GM18909 (cell line): ENCODE measurements around the gene PADI2.

Experiments
- ATAC-seq: cut with Tn5 transposase; IDR thresholded peaks from one replicate; pipeline ENCODE4 v1.9.1; 2021; ENCODE audit warnings: mild to moderate bottlenecking; ENCODE audit not compliant: unreplicated experiment, poor library complexity

PADI2 gene

DNA sequence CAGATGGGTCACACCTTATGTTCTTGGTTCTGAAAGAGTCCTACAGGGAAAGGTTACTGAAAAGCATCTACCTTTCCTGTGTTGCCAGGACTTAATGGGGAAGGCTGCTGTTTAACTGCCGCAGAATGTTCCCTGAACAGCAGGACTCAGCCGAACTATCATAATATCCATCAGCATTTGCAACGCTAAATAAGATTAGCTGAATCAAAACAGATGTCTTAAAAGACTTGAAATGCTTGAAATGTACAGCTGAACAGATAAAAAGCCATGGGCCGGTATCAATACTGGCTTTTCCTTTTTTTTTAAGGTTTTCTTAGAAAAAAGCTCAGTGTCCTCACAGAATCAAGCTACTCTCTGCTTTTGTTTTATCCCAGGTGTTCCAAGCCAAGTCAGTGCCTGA is 87.8 kb downstream of the PADI2 start:
- no peak for ATAC-seq

- ATAC-seq = no peak
These were observed 89.0 kb downstream of the PADI2 start for GRCh38 chr1:17030206-17030605.

GRCh38 chr1:17028662-17029188 is 90.5 kb downstream of the PADI2 start:
- no peak for ATAC-seq

GRCh38 chr1:17027900-17028299 is 91.4 kb downstream of the PADI2 start:
- no peak for ATAC-seq

DNA sequence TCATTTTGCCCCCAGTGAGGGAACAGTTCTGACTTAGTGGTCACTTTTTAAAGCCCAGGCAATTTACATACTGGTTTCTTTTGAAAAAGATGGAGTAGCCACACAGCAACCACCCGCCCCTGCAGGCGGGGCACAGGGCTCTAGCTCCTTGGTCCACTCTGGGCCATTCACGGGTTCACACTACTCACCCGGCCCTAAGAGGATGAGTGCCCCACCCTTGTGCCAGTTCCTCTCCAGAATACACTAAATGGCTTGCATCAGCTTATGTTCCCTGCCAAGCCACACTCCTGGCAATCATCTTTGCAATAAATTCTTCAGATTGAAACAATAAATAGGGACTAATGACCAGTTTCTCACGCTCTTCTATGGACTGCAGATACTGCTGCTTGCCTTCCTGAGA is 91.8 kb downstream of the PADI2 start:
- ATAC-seq = no peak

- no peak for ATAC-seq
These were observed 94.5 kb downstream of the PADI2 start for GRCh38 chr1:17024721-17025120.

- no peak for ATAC-seq
These were observed 95.7 kb downstream of the PADI2 start for GRCh38 chr1:17023573-17023972.

- ATAC-seq = no peak
These were observed 96.1 kb downstream of the PADI2 start for GRCh38 chr1:17023102-17023501.

- ATAC-seq = no peak
These were observed 97.4 kb downstream of the PADI2 start for GRCh38 chr1:17021896-17022295.

DNA sequence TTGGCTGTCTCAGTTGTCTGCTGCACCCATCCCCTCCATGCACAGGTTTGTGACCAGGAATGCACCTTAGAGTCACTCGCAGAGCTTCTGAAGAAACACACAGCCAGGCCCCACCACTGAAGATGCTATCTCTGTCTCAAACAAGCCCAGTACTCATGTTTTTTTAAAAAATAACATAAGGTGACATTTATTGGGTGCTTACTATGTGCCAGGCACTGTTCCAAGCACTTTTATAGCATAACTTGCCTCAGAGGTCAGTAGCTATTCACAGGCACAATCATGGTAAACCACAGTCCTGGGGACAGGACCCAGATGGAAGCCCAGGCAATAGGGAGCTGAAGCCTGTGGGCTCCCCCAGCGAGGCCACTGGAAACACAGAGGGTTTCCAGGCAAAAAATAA is 98.7 kb downstream of the PADI2 start:
- no peak for ATAC-seq

- no peak for ATAC-seq
These were observed 100.4 kb downstream of the PADI2 start for GRCh38 chr1:17018849-17019248.

- ATAC-seq = no peak
These were observed 101.8 kb downstream of the PADI2 start for GRCh38 chr1:17017435-17017834.
